KMS-11 (cell line): Measurements from ENCODE around the gene ZNF532.

Experiments
- H2AFZ ChIP-seq: fragments of 200-600 bp; sonication (generic); 2 replicates; pipeline ENCODE4 v1.6.1; 2016; ENCODE audit warnings: antibody characterized with exemption, mixed run types, low read depth
- H3K27ac ChIP-seq: fragments of 200-600 bp; sonication (generic); 2 replicates; pipeline ENCODE4 v1.6.1; 2016; ENCODE audit warnings: mild to moderate bottlenecking, mixed run types
- H3K27me3 ChIP-seq: fragments of 200-600 bp; sonication (generic); 2 replicates; pipeline ENCODE4 v1.6.1; 2017; ENCODE audit warnings: mild to moderate bottlenecking, low read depth, mixed run types, moderate library complexity; ENCODE audit not compliant: insufficient read depth
- H3K36me3 ChIP-seq: fragments of 200-600 bp; sonication (generic); 2 replicates; pipeline ENCODE4 v1.6.1; 2017; ENCODE audit warnings: mild to moderate bottlenecking, mixed run types; ENCODE audit not compliant: insufficient read depth
- H3K4me1 ChIP-seq: fragments of 200-600 bp; sonication (generic); 2 replicates; pipeline ENCODE4 v1.6.1; 2016; ENCODE audit warnings: mild to moderate bottlenecking, low read depth, mixed run types; ENCODE audit not compliant: poor library complexity, severe bottlenecking
- H3K4me2 ChIP-seq: fragments of 200-600 bp; sonication (generic); 2 replicates; pipeline ENCODE4 v1.7.0; 2016; ENCODE audit warnings: mild to moderate bottlenecking, mixed run types
- H3K4me3 ChIP-seq: fragments of 200-600 bp; sonication (generic); IDR thresholded peaks from 2 replicates; pipeline ENCODE4 v1.6.1; 2017; ENCODE audit warnings: low read depth, low read length, mixed read lengths; ENCODE audit not compliant: insufficient read depth
- H3K79me2 ChIP-seq: fragments of 200-600 bp; sonication (generic); 2 replicates; pipeline ENCODE4 v1.6.1; 2016; ENCODE audit warnings: low read depth, mixed run types; ENCODE audit not compliant: insufficient read depth
- H3K9ac ChIP-seq: fragments of 200-600 bp; sonication (generic); 2 replicates; pipeline ENCODE4 v1.6.1; 2016; ENCODE audit warnings: mild to moderate bottlenecking, mixed run types
- H4K20me1 ChIP-seq: fragments of 200-600 bp; sonication (generic); 2 replicates; pipeline ENCODE4 v1.6.1; 2016; ENCODE audit warnings: mild to moderate bottlenecking, mixed run types; ENCODE audit not compliant: insufficient read depth
- TF ChIP-seq, protein P1 (sequence below): fragments of 200-600 bp; sonication (generic); conservative IDR thresholded peaks from 2 replicates; pipeline ENCODE4 v1.6.1; 2017; ENCODE audit warnings: low read depth, mild to moderate bottlenecking, antibody characterized with exemption, low read length, moderate library complexity, mixed read lengths

ZNF532 gene

DNA sequence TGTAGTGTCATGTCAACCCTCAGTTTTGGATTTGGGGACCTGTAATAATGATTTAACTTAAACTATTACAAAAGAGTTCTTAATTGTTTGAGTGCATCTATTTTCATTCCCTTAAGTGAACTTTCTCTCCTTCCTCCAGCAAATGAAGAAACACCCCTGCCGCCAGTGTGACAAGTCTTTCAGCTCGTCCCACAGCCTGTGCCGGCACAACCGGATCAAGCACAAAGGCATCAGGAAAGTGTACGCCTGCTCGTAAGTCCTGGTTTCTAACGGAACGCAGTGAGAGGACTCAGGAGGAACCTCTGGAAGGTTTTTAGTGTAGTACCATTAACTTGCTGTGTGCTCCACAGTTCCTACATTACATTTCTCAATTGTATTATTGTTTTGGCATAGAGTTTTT lies 114.2 kb downstream of the ZNF532 start:
- Histone ChIP-seq H3K4me1 (no peaks in the 10 kb centered on the region), H3K27me3 (no peaks in the 10 kb centered on the region), H4K20me1 (no peaks in the 10 kb centered on the region), H3K79me2 (no peaks in the 10 kb centered on the region), H2AFZ (no peak overlapping the region), H3K4me3 (no peak overlapping the region), H3K9ac (no peak overlapping the region), H3K27ac (no peak overlapping the region), H3K36me3 (peaks cover 4% of the 10 kb centered on the region; the same call in 1 of the 2 replicates), H3K4me2 (no peak overlapping the region)
- TF ChIP-seq, protein P1, sequence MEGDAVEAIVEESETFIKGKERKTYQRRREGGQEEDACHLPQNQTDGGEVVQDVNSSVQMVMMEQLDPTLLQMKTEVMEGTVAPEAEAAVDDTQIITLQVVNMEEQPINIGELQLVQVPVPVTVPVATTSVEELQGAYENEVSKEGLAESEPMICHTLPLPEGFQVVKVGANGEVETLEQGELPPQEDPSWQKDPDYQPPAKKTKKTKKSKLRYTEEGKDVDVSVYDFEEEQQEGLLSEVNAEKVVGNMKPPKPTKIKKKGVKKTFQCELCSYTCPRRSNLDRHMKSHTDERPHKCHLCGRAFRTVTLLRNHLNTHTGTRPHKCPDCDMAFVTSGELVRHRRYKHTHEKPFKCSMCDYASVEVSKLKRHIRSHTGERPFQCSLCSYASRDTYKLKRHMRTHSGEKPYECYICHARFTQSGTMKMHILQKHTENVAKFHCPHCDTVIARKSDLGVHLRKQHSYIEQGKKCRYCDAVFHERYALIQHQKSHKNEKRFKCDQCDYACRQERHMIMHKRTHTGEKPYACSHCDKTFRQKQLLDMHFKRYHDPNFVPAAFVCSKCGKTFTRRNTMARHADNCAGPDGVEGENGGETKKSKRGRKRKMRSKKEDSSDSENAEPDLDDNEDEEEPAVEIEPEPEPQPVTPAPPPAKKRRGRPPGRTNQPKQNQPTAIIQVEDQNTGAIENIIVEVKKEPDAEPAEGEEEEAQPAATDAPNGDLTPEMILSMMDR, result no peak

DNA sequence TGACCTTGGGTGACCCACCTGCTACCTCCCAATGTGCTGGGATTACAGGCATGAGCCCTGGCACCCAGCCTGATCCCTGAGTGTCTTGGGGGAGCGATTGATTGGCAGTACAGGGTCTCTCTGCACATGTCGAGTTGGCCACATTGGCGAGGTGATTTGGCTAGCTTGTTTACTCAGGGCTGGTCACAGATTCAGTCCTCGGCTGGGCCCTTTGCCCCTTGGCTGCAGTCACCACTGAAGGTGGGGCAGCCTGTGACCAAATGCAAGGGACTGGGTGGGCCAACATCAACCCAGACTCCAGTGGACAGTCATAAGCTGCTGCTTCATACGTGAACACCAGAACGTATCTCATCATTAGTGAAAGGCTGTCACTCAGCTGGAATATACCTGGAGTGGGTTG lies 114.9 kb downstream of the ZNF532 start:
- Histone ChIP-seq H3K4me3 (no peak overlapping the region), H3K27me3 (no peaks in the 10 kb centered on the region), H3K9ac (no peak overlapping the region), H2AFZ (no peak overlapping the region), H3K79me2 (no peaks in the 10 kb centered on the region), H3K4me2 (no peak overlapping the region), H4K20me1 (no peaks in the 10 kb centered on the region), H3K36me3 (peaks cover 4% of the 10 kb centered on the region; the same call in 1 of the 2 replicates), H3K4me1 (no peaks in the 10 kb centered on the region), H3K27ac (no peak overlapping the region)
- TF ChIP-seq, protein P1, result no peak

DNA sequence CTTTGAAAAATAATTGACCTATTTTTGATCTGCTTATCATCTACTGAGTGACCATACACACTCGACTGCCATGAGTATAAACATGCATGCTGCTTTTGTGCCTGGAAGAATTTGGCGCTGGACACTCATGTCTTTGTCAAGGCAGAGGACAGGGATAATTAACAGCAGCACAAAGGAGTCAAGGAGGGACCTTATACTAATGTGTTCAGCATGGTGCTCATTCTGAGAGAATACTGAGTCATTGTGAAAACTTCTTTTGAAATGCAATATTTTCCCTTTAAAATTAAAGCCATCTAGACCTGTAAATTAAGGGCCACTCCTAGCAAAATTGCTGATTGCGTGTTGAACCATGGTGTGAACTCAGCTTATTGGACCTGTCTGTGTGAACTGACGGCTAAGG lies 116.3 kb downstream of the ZNF532 start:
- Histone ChIP-seq H3K36me3 (peaks cover 4% of the 10 kb centered on the region; the same call in 1 of the 2 replicates), H3K9ac (no peak overlapping the region), H3K4me2 (no peak overlapping the region), H3K79me2 (no peaks in the 10 kb centered on the region), H3K4me3 (no peak overlapping the region), H2AFZ (no peak overlapping the region), H3K27me3 (no peaks in the 10 kb centered on the region), H4K20me1 (no peaks in the 10 kb centered on the region), H3K27ac (no peak overlapping the region), H3K4me1 (no peaks in the 10 kb centered on the region)
- TF ChIP-seq, protein P1, result no peak

DNA sequence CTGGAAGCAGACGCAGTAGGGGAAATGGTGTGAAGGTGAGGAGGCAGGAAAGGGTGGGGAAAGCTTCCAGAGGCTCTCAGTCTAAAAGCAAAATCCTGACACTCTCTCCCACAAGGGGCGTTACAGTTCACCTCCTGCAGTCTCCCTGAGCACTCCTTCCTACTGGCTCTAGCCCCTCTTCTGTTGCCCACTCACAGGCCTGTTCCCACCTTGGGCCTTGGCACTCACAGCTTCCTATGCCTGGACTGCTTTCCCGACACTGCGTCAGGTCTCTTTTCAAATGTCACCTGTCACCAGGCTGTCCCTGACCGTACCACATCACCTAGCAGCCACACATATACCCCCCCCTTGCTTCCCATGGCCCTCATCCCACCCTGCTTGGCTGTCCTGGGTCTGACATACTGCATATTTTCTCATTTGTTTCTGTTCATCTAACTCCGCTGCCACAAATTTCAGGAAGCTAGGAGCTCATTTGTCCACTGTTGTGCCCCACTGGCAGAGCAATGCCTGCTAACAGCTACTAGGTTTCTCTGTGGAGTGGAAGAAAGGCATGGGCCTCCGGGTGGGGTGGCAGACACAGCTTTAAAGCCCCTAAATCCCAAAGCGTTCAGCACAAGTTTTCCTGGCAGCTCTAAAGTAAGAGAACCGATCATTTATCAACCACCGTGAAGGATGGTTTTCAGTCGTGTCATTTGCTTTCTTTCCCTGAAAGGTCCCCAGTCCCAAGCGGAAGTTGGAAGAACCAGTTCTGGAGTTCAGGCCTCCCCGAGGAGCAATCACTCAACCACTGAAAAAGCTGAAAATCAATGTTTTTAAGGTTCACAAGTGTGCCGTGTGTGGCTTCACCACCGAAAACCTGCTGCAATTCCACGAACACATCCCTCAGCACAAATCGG lies 118.8 kb downstream of the ZNF532 start:
- Histone ChIP-seq H3K4me1 (no peaks in the 10 kb centered on the region), H3K27me3 (no peaks in the 10 kb centered on the region), H3K27ac (no peak overlapping the region), H3K36me3 (peaks cover 4% of the 10 kb centered on the region; the same call in 1 of the 2 replicates), H3K9ac (no peak overlapping the region), H3K4me3 (no peak overlapping the region), H3K4me2 (no peak overlapping the region), H3K79me2 (no peaks in the 10 kb centered on the region), H2AFZ (no peak overlapping the region), H4K20me1 (no peaks in the 10 kb centered on the region)
- TF ChIP-seq, protein P1, result no peak
